NK-92 (cell line): ENCODE results near the gene ADAM22.

Experiments used
- DNase-seq: peaks from one replicate; lab custom pipeline; 2025; ENCODE audit not compliant: unreplicated experiment; lab: John Stamatoyannopoulos, UW

Gene ADAM22

GRCh38 chr7:88105231-88105630, 171.2 kb downstream of the ADAM22 start:
- DNase-seq, result no peak

- DNase-seq, result no peak
Measured at GRCh38 chr7:88106434-88106833, 172.4 kb downstream of the ADAM22 start.

GRCh38 chr7:88109612-88110011, 175.6 kb downstream of the ADAM22 start:
- no peak for DNase-seq

GRCh38 chr7:88111140-88111743, 177.2 kb downstream of the ADAM22 start:
- DNase-seq, result no peak

- no peak for DNase-seq
Measured at GRCh38 chr7:88111954-88112471, 178.0 kb downstream of the ADAM22 start.

- no peak for DNase-seq
Measured at GRCh38 chr7:88115258-88115796, 181.3 kb downstream of the ADAM22 start.

GRCh38 chr7:88115816-88116215, 181.8 kb downstream of the ADAM22 start:
- DNase-seq, result no peak

- no peak for DNase-seq
Measured at GRCh38 chr7:88116235-88116795, 182.3 kb downstream of the ADAM22 start.

- no peak for DNase-seq
Measured at GRCh38 chr7:88117325-88117724, 183.3 kb downstream of the ADAM22 start.

- DNase-seq, result no peak
Measured at GRCh38 chr7:88121335-88121734, 187.3 kb downstream of the ADAM22 start.

- no peak for DNase-seq
Measured at GRCh38 chr7:88127637-88128290, 193.7 kb downstream of the ADAM22 start.

GRCh38 chr7:88132725-88133124, 198.7 kb downstream of the ADAM22 start:
- DNase-seq, result no peak

- DNase-seq, result no peak
Measured at GRCh38 chr7:88140947-88141346, 206.9 kb downstream of the ADAM22 start.

- no peak for DNase-seq
Measured at GRCh38 chr7:88141479-88141878, 207.4 kb downstream of the ADAM22 start.

- DNase-seq, result no peak
Measured at GRCh38 chr7:88141953-88142352, 207.9 kb downstream of the ADAM22 start.

- DNase-seq, result no peak
Measured at GRCh38 chr7:88146616-88147015, 212.6 kb downstream of the ADAM22 start.

- DNase-seq, result no peak
Measured at GRCh38 chr7:88147341-88147740, 213.3 kb downstream of the ADAM22 start.

GRCh38 chr7:88147949-88148348, 213.9 kb downstream of the ADAM22 start:
- no peak for DNase-seq

- no peak for DNase-seq
Measured at GRCh38 chr7:88150033-88150432, 216.0 kb downstream of the ADAM22 start.

- no peak for DNase-seq
Measured at GRCh38 chr7:88151119-88151790, 217.2 kb downstream of the ADAM22 start.

- DNase-seq, result no peak
Measured at GRCh38 chr7:88153378-88153777, 219.3 kb downstream of the ADAM22 start.

- no peak for DNase-seq
Measured at GRCh38 chr7:88155756-88156155, 221.7 kb downstream of the ADAM22 start.
